ENCODE results near the gene FGD3. TPM values are rescaled to one million over a fixed set of nuclear protein-coding genes. Genes with fewer than 3 reads are reported as not detected.

The FGD3 gene
- total RNA-seq, 4 donors from 2014 or later, result 0.92 to 1.3 (median 0.97) TPM

DNA sequence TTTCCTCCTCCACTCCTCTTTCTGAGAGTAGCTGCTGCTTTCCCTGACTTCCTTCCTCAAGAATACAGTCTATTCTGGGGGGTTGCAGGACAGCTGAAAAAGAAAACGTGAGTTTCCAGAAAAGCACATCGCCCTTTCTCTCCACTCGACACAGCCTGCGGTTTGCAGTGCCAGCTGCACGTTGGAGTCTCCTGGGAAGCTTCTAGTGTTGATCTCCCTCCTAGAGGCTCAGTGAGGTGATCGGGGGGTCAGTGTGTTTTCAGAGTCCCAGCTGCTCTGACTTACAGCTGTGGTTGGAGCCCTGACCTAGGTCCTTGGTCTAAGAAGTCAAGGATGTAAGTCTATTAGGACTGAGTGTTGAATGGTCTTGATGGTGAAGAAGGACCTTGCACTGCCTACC, 86.2 kb downstream of the FGD3 start:
- H3K27ac ChIP-seq, result no peak overlapping the region
- H3K27me3 ChIP-seq, result no peaks in the 10 kb centered on the region
- in situ Hi-C loops (cut with MboI; ENCODE audit: low sequenced_read_pairs in 4 of 4), result no loop called here
- no peak for TF ChIP-seq POLR2A (IDR thresholded peaks at IDR 0.05)
- TF ChIP-seq, protein P1, sequence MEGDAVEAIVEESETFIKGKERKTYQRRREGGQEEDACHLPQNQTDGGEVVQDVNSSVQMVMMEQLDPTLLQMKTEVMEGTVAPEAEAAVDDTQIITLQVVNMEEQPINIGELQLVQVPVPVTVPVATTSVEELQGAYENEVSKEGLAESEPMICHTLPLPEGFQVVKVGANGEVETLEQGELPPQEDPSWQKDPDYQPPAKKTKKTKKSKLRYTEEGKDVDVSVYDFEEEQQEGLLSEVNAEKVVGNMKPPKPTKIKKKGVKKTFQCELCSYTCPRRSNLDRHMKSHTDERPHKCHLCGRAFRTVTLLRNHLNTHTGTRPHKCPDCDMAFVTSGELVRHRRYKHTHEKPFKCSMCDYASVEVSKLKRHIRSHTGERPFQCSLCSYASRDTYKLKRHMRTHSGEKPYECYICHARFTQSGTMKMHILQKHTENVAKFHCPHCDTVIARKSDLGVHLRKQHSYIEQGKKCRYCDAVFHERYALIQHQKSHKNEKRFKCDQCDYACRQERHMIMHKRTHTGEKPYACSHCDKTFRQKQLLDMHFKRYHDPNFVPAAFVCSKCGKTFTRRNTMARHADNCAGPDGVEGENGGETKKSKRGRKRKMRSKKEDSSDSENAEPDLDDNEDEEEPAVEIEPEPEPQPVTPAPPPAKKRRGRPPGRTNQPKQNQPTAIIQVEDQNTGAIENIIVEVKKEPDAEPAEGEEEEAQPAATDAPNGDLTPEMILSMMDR (IDR thresholded peaks at IDR 0.05 in 4 of 5, conservative IDR thresholded peaks at IDR 0.05 in 1 of 5), result no peak
- H3K4me3 ChIP-seq, result no peak overlapping the region
- H3K36me3 ChIP-seq, result no peaks in the 10 kb centered on the region
- no peaks in the 10 kb centered on the region for H3K9me3 ChIP-seq
- DNase-seq (no peak), ATAC-seq (no peak)
- no peaks in the 10 kb centered on the region for H3K4me1 ChIP-seq
- intact Hi-C loops (cut with DNase I; ENCODE audit: low total_unique reads), result no loop called here

DNA sequence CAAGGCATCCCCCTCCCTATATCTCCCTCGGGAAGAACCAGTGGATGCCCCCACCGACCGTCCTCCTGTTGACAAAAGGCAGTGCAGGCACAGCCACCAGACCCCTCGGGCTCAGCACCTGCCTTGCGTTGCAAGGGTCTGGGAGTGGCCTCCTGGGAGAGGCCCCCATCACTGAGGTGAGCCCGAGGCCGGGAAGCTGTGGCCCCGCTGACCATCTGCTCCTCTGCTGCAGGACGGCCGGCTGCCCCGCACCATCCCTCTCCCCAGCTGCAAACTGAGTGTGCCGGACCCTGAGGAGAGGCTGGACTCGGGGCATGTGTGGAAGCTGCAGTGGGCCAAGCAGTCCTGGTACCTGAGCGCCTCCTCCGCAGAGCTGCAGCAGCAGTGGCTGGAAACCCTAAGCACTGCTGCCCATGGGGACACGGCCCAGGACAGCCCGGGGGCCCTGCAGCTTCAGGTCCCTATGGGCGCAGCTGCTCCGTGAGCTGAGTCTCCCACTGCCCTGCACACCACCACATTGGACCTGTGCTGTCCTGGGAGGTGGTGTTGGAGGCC, 87.9 kb downstream of the FGD3 start:
- TF ChIP-seq POLR2A (IDR thresholded peaks at IDR 0.05), result no peak
- TF ChIP-seq, protein P1 (IDR thresholded peaks at IDR 0.05 in 4 of 5, conservative IDR thresholded peaks at IDR 0.05 in 1 of 5), result no peak
- H3K4me1 ChIP-seq, result no peaks in the 10 kb centered on the region
- H3K9me3 ChIP-seq, result no peaks in the 10 kb centered on the region
- H3K4me3 ChIP-seq, result no peak overlapping the region
- no peak for ATAC-seq
- no peak overlapping the region for H3K27ac ChIP-seq
- DNase-seq, result no peak
- no peaks in the 10 kb centered on the region for H3K27me3 ChIP-seq
- in situ Hi-C loops (cut with MboI; ENCODE audit: low sequenced_read_pairs in 4 of 4), result no loop called here
- intact Hi-C loops (cut with DNase I; ENCODE audit: low total_unique reads), result no loop called here
- no peaks in the 10 kb centered on the region for H3K36me3 ChIP-seq

DNA sequence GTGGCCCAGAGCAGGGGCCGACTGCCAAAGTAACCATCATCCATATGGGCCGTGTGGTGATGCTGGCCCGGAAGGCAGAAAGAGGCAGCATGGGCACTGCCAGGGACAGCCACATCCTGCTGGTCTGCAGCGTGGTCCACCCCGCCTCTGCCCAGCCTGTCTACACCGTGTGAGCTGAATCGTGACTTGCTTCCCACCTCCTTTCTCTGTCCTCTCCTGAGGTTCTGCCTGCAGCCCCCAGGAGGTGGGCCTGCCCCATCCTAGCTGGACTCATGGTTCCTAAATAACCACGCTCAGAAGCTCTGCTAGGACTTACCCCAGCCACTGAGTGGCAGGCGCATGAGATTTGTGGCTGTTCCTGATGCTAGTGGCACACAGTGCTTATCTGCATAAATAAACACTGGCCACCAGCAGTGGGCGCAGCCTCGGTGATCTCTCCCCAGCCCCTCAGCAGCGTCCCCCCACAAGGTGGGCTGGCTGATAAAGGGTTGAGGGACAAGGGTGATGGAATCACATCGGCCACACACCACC, 88.6 kb downstream of the FGD3 start:
- Histone ChIP-seq H3K36me3 (no peaks in the 10 kb centered on the region), H3K9me3 (no peaks in the 10 kb centered on the region), H3K27me3 (no peaks in the 10 kb centered on the region), H3K27ac (no peak overlapping the region), H3K4me3 (no peak overlapping the region), H3K4me1 (no peaks in the 10 kb centered on the region)
- TF ChIP-seq, protein P1 (IDR thresholded peaks at IDR 0.05 in 4 of 5, conservative IDR thresholded peaks at IDR 0.05 in 1 of 5), result no peak
- TF ChIP-seq POLR2A (IDR thresholded peaks at IDR 0.05), result no peak
- in situ Hi-C loops (cut with MboI; ENCODE audit: low sequenced_read_pairs in 4 of 4) (no loop called here), intact Hi-C loops (cut with DNase I; ENCODE audit: low total_unique reads) (no loop called here)
- DNase-seq (no peak), ATAC-seq (no peak)

- Histone ChIP-seq H3K27me3 (no peaks in the 10 kb centered on the region), H3K4me3 (no peak overlapping the region), H3K36me3 (no peaks in the 10 kb centered on the region), H3K27ac (no peak overlapping the region), H3K9me3 (no peaks in the 10 kb centered on the region), H3K4me1 (no peaks in the 10 kb centered on the region)
- in situ Hi-C loops (cut with MboI; ENCODE audit: low sequenced_read_pairs in 4 of 4) (no loop called here), intact Hi-C loops (cut with DNase I; ENCODE audit: low total_unique reads) (no loop called here)
- DNase-seq (no peak), ATAC-seq (no peak)
- TF ChIP-seq, protein P1 (IDR thresholded peaks at IDR 0.05 in 4 of 5, conservative IDR thresholded peaks at IDR 0.05 in 1 of 5), result no peak
- TF ChIP-seq POLR2A (IDR thresholded peaks at IDR 0.05), result no peak
These were observed 89.7 kb downstream of the FGD3 start for GRCh38 chr9:93036887-93037475.
